Activated CD4-positive, alpha-beta T cell treated with anti-CD3 and anti-CD28 coated beads, Interleukin-2, amount 50 U/mL, for 1 hour (primary cell): ENCODE results near the gene TCF7L2.

Source experiments
- DNase-seq: peaks from one replicate; pipeline ENCODE4 v3.0.0-alpha.2; 2020

The TCF7L2 gene

DNA sequence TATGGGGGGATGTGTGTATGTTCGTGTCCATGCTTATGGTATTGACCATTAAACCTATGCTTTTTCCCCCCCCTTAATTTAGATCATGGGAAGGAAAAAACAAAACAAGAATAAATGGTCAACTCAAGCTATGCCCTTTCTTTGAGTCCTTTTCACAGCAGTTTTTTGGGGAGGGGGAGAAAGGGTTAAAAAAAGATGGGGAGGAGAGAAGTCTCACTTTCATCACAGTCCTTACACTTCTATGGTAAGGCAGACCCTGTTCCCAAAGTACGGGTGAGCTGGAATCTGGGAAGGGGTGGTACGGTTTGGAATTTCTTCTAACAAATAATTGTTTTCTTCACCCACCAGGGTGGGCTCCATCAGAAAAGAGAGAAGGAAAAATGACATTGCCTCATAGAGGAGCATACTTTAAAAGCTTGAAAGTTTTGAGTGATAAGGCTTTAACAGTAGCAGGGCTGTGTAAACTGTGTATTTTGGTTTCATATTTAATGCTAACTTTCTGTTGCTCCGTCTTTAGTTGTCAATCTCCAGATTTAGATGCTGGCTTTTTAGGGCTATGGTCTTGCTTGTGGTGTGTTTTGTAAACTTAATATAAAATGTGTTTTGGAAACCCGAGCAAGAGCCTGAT, 180.1 kb downstream of the TCF7L2 start:
- no peak for DNase-seq

DNA sequence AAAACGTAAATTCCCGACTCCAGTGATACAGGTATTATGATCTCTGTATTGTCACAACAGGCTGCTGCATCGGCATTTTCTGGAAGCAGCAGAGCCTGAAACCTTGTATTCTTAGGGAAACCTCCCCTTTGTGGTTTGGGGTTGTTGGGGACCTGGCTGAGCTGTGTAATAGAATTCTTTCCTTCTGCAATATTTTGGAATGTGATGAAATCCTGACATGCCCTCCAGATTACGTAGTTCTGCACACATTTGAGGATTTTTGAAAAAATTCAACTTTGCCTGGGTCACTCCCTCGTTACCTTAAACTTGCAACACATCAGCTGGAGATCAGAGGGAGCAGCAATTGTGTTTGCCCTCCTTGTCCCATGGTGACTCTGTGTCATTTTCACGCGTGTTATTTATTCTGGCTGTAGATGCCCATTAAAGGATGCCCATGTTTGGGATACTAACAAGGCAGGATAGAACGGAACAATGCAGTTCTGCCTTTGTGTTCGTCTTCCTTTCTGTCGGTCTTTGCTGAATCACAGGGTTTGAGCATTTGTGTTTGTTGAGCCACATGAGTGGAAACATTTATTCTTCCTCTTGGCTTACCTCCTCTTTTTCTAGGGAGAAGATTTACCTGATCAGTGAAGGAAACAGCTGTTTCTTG, 181.7 kb downstream of the TCF7L2 start:
- no peak for DNase-seq

DNA sequence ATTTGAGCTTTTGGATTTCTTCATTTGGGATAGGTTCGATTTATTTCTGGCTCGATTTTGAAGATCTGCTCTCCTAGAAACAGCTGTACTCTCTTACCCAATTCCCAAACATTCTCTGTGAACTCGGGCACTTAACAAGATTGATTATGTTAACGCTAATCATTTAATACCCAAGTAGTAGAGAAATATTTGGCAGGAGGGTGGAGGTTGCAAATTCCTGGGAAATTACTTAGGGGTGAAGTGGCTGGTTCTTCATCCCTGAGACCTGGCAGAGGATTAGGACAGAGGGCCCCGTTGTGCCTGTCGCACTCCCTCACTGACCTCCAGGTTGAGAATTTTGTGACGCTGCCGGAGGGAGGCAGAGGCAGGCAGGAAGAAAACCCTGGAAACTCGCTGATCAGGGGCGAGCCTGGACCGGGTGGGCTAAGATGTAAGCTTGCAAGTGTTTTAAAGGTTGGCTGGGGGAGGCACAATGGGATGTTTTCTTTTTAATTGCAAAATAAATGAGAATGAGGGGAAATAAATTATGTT, 182.6 kb downstream of the TCF7L2 start:
- DNase-seq = no peak

DNA sequence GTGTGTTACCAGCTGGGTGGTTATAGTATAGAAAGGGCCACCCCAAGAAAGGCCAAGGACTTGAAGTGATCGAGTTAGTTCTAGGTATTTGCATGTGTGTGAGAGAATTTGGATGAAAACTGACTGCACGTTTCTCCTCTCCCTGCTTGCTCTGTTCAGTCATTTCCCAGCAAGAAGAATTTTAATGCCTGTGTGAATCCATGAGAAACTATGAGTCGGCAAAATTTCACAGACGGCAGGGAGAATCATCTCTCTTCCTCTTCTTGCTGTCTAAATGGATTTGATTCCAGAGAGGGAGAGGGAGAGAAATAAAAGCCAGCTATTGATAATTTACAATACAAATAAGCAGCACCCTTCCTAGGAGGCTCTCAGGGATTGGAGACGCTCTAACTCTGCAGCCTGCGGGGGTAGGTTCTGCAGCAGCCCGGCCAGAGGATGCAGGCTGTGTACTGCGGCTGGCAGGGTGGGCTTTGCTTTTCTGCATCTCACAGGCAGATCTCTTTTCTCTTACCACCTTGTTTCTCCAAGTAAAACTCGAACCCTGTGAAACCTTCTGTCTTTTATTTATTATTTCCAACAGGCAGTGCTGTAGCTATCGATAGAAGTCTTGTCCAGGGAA, 183.6 kb downstream of the TCF7L2 start:
- DNase-seq = no peak

DNA sequence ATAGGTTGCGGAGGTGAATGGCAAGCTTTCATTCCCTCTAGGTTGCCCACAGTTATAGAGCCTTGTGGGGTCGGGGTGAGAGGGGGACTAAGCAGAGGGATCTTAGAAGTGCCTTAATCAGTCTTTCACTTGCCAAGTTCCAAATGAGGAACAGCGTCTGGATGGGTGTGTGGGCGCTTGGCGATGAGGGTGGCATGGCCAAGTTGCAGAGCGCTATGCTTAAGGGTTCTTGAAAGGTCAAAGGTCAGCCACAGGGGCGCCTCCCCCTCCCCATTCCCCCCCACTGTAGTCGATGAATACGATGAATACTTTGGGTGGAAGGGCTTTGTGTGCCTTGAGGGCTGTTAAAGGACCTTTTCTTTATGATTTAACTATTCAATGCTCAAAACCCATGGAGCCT, 185.0 kb downstream of the TCF7L2 start:
- DNase-seq = no peak

DNA sequence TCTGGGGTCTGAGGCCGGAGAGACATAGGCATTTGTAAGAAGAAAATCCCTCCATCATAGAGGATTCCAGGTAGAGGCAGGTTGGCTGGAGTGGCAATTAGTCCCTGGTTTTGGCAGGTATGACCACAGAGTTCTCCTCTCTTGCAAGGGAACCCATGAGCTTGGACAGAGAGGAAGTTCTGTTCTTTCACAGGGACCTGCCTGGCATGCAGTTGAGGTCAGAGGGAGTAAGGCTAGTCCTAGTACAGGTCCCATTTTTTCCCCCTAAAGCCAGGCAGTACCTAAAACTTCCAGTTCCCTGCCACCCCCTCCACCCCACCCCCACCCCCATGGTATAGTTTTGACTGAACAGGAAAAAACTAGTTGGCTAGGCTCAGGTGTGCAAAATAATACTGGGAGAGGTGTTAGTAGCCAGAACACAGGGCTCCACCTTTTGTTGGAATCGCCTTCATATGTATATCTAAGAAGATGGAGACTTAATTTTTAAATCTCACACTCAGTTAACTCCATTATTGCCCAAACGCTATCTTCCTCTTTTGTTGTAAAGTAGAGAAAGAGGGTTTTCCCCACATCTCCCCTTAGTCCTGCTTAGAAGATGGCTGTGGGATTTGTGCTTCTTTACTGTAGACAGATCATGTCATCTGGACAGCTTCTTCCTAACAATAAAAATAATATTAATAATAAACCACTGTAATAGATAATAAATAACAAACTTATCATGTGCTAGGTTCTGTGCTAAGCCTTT, 188.1 kb downstream of the TCF7L2 start:
- DNase-seq = no peak

DNA sequence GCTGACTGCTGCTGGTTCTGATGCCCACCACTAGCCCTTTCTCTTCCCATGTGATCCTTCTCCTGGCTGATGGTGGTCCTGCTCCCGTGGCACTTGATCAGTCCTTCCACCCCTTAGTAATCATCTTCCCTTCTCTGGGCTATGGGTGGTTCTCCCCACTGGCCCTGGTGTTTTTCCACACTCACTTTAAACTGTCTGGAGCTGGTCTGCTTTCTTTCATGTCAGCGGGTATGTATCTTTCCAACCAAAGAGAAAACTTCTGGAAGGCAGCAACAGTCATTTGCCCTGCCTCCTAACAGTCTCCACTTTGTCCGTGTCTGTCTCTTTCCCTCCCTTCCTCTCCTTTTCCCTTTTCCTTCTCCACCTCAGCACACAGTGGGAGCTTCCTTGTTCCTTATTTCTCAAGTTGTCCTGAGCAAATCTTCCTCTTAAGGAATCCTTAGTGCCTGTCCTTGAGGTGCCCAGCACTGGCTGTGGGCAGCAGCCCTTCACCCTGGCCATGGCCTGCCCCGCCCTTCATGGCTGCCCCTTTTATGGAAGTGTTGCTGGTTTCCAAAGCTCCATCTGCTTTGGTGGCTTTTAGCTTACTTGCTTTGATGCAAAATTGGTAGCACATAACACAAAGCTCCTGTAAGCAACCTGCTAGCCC, 189.0 kb downstream of the TCF7L2 start:
- DNase-seq = no peak

DNA sequence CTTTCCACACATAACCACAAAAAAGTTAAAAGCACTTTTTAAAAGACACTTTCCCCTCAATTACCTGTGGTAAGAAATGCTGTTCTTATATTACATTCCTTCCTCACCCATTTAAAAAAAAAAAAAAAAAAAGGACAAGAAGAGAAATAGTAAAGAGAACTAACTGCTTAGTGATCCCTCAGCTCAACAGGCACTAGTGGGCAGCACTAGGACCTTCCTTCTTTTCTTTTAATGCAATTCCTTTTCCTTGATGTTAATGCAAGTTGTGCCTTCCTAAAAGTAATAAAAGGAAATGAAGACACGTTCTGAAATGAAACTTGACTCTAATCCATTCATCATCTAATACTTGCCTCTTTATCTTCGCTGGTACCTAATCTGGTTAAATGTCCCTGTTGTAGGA, 189.7 kb downstream of the TCF7L2 start:
- no peak for DNase-seq

DNA sequence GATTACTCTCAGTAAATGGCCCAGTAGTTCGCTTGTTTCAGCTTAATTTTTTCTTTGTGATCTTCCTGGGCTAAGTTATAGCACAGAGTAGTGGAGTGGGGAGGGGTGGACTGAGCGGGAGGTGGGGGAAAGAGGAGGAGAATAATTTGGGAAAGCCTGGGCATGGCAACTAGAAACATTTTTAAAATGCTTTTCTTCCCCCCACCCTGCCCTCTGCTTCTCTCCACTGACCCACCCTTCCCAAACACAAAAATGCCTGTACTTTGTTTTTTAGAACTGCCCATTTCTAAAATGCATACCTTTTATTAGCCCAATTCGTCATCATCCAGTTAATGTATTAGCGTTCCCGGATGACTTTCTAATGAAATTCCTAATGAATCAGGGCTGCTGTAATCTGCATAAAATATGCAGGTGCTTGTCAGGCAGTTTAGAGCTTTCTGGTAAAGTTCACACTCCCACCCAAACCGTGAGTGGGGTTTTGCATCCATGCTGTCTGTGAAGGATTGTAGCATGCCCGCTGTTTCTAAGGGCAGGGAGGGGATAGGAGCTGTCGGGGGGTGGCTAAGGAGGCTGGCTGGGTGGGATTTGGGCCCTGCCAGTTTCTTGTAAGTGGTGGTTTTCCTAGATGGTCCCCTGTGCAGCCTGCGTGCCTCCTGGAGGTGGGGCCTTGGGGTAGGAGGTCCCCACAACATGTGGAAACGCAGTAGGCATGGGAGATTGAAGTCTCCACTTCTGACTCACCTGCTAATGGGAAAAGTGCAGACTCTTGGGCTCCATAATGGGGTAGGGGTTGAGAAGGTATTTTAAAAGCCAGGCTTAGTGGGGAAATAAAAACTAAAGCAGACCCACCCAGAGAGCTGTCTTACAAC, 190.3 kb downstream of the TCF7L2 start:
- DNase-seq = no peak

DNA sequence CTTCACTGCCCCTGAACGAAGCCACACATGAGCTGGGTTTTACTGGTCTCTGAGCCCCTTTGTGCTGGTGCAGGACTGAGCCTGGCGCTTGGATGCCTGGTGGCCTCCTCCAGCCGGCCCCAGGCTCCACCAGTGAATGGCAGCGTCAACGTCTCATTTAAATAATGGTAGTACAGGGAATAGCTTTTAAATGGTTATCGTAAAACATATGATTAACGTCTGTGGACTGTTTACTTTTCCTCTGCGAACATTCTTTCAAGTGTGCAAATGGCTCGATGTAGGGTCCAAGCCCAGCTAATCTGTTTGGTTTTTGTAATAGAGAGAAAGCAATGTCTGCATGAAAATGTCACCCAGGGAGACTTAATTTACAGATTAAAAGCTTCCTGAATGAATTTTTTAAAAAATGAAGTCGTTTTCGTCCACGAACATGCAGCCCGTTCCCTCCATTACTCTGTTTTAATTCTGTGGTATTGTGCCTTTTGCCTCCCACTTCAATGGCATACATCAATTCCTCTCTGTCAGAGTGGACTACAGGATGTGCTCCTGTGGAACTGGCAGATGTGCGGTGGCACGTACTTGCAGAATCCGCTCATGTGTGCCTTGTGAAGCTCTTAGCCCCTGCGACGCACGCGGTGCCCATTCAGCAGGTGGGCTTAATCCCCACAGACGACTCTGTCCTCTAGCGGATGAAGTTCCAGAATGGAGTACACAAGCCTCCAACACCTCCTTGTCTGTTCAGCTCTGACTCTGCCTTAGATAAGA, 192.7 kb downstream of the TCF7L2 start:
- no peak for DNase-seq

DNA sequence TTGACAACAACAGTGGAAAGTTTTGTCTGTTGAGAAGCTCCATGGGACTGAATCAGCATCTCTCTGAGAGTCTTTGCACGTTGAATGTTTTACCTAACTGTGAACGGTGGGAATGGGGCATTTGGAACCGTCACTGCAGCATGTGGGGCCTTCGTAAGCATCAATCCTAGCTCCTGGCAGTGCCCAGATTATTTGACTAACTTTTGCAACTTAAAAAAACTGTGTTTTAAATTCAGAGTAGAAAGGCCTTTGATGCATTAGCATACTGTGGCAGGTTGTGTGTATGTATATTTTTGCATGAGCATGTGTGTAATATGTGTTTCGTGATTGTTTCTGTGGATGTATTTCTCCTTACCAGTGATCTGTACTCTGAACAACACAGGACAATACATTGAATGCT, 194.5 kb downstream of the TCF7L2 start:
- DNase-seq = no peak

DNA sequence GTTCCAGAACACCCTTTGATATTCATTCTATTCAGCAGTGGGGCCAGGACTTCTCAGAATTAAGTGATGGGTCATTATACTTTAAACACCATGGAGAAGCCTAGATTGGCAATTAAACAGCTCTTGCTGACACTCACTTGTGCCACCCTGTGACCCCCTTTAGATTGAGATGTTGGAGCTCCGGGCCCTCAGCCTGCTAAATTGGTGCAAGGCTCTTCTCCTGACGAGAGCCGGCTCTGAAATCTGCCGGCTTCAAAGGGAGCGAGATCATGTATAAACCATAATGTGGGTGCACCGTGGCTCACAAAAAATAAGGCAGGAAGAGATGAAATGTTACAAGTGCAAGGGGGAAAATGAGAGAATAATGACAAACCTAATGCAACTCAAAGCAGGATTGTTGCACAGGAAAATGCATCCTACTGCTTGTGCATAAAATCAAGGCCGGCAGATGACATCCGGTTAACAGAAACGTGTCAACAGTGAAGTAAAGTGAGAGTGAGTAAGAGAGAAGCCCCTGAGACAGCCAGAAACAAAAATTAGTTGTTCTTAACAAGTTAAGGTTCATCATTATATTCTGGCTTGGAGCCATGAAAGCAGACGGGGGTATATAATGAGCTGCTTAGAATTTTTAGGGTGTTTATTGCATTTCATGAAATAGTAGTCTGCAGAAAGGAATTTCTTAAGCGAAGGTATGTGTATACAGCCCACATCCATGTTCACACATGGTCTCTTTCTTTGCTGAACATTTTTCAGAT, 198.2 kb downstream of the TCF7L2 start:
- no peak for DNase-seq

DNA sequence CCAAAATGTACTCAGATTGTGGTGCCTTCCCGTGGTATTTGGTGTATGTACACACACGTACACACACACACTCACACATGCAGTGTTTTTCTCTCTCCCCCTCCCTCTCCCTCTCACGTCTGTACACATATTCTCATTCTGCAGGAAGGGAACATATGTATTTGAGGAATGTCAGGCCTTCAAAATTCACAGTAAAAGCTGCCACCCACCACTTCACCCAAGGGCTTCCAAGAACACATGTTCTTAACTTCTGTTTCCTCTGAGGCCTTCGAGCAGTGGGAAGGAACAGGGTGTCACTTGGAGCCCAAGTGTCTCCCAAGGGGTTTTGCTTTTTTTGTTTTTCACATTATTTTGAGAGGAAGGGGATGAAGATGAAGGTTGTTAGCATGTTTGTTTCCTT, 198.9 kb downstream of the TCF7L2 start:
- no peak for DNase-seq

DNA sequence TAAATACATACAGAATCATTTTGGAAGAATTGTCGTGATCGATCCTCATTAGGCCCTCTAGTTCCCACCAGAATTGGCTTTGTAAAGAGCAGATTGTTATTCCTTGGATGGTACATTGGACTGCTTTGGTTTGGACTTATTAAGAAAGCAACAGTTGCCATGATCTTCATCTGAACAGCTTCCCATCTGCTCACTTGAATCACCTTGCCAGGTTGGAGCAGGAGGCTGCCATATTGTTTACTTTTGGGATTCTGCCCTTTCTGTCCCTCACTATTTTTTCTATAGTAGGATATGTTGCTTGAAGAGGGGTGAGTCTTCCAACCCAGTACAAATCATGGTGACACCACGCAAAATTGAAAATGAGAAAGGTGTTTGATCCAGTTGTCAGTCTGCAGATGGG, 199.6 kb downstream of the TCF7L2 start:
- no peak for DNase-seq

DNA sequence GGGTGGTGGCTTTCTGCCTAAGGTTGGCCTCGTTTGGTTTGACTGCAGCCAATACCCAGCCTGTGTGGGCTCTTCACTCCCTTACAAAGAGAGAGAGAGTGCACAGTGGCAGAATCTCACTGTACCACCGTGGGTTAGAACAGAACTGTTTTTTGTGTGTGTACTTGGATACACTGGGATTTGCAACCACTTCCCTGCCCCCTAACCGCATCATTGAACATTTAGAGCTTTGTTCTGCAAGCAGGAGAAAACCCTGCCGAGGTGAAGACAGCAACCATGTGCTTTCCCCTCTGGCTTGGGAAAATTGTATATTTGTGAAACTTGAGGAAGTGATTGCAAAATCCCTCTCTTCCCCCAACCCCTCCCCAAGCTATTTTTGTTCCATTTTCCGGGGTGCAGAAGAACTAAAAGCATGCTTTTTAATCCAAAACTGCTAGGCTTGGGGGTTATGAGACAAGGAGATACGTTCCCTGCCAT, 201.2 kb downstream of the TCF7L2 start:
- no peak for DNase-seq

DNA sequence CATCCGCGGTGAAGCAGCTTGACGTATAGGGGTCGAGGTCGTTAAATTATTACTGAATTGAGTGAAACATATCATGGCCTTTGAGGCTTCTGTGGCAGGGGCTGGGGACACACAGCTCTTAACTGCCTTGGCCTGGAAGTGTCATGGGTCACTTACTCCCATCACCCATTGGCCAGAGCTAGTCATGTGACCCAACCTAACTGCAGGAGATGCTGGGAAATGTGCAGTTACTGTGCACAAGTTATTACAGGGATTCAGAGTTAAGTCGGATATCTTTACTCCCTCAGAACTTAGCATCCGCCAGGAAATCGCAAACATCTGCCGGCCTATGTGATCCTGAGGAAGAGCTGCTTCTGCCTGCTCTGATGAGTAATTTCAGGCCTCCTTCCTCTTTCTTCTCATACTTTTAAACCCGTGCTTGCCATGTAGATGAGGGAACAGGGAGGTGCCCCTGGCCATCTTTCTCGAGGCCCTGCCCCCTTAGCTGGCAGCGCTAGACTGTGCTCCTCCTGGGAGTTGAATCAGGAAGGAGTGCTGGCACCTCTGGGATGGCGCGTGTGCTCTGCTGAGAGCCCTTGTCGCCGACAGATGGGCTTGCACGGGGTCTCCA, 203.6 kb downstream of the TCF7L2 start:
- no peak for DNase-seq

DNA sequence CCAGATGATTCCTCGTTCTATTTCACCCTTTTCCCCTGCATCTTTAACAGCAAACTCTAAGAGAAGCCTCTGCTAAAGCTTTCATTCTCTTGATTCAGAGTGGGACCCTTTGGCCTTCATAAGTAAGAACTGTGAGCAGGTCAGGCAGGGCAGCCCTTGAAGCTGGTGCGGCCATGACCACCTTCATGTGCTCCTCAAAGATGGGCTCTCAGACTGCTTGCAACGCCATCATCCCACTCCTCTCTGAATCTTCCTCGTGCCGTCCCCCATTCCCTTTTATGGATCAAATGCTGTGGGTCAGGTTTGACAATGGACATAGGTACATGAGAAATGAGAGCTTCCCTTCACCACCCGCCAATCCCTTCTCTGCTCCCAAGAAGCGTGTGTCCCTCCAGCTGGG, 207.4 kb downstream of the TCF7L2 start:
- no peak for DNase-seq

DNA sequence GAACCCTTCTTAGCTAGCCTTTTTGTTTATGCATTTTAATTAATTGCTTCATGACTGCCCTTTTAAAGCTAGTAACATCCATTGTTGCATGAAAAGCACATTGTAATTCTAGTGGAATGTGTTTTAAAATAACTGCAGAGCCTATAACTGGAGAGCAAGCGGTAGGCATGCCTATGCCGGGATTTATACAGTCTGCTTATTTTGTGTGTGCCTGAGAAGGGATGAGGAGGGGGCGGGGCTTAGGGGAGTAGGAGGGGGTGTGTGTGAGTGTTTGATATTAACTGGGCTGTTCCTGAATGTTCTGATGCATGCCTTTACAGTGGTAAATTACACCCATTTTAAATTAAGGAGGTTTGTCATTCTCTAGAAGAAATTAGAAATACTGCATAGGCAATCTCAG, 208.1 kb downstream of the TCF7L2 start:
- DNase-seq = no peak

DNA sequence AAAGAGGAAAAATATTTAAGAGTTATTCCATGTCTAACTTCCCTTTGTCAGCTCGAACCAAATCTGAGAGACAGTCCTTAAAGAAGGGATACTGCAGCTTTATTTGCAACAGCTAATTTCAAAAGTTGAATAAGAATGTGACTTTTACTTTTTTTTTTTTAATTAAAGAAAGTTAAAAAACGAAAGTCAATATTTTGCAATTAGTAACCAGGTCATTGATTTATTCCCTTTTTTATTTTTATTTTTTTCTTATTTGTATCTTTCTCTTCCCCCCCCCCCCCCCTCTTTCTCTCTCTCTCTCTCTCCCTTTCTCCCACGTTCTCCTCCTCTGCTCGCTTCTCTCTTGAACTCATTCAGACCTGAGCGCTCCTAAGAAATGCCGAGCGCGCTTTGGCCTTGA, 209.5 kb downstream of the TCF7L2 start:
- DNase-seq = no peak

DNA sequence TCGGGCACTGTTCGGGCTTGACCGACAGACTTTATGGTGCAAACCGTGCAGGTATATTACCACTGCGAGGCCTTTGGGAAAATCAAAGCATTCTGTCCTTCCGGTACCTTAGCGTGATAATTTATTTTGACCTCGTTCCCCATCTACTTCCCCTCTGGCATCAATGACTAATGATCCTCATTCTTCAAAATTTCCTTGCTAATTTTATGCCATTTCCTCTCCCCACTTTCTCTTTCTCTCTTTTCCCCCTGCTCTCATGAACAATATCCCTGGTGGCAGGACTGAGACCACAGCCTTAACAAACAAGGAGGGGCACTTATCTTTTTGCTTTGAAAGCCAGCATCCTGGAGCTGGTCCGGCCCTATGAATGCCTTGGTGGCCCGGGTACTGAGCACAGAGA, 210.6 kb downstream of the TCF7L2 start:
- DNase-seq = no peak
